ENCODE results near the gene NKX1-1.
"Not testable (repeated sequence)": the region's sequence is repeated elsewhere in the genome, so short reads cannot be mapped to it uniquely, and the experiment has no call there.

NKX1-1 gene

DNA sequence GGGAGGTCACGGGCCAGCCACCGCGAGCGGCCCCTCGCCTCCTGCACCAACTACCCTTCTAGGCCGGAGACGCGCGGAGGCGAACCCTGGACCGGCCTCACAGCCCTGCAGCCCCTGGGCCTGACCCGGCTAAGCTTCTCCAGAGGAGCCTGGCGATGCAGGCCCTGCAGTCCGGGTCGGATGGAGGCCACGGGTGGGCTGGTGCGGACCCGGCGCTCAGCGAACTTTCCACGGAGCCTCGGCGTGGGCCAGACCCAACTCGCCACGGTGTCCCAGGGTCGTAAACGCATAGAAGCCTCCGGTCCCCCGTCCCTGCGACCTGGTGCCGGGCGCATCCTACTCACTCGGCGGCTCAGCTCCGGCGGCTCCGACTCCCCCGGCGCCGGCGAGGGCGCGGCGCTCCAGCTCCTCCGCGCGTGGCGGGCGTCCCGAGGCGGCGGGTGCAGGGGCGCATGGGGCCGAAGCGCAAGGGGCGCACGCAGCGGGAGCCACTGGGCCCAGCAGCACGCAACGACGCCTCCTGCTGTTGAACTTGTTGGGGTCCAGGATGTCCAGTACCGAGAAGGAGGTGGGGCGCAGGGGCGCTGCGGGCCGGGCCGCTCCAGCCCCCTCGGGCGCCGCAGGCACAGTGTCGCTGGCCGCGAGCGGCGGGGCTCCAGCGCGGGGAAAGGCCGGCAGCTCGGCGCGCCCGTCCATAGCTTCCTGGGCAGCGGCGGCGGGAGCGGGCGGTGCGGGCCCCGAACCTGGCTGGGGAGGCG is 427 bp downstream of the NKX1-1 start:
- in situ Hi-C loops (cut with MboI; ENCODE audit: low sequenced_read_pairs), result no loop called here

DNA sequence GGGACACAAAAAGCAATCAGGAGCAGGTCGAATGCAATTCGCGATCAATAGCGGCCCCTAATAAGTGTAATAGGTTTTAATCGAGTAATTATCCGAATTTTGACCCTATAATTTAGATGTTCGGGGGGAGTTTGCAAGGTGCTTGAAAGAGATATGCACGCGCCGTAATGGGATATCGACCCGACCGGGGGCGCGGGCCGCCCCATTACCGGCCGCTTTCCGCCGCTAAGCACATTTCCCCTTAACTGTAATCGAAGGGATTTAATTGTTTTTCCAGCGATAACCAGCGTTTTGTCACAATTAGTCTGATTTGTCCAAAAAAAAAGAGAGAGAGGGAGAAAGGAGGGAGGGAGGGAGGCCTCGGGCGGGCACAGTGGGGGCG is 997 bp downstream of the NKX1-1 start:
- in situ Hi-C loops (cut with MboI; ENCODE audit: low sequenced_read_pairs), result no loop called here

DNA sequence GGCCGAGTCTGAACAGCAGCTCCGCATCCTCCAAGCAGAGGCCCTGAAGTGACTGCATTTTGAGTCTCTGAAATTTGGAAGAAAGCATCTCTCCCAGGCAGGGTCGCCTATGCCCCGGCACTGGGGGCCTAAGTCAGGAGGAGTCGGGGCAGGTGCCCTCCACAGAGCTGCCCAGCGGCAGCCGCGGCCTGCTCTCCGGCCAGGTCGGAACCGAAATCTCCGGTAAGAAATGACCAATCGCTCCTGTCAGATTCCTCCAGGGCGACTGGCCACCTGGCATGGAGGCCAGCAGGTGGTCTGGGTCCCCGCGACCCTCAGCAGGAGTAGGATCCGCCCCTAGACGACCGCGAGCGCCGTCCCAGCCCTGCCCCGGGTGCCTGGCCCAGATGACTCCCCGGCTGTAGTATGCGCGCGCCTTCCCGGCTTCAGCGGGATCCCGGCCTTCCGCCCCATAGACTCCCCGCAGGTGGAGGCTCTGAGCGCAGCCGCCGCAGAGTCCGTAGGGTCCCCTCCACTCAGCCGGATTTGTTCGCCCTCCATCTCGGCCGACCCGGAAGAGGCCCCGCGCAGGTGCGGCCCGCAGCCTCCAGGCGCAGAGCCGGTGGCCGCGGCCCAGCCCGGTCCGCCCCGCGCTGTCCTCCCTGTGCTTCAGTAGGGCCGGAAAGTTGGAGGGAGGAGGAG is 1.5 kb downstream of the NKX1-1 start:
- in situ Hi-C loops (cut with MboI; ENCODE audit: low sequenced_read_pairs), result no loop called here

DNA sequence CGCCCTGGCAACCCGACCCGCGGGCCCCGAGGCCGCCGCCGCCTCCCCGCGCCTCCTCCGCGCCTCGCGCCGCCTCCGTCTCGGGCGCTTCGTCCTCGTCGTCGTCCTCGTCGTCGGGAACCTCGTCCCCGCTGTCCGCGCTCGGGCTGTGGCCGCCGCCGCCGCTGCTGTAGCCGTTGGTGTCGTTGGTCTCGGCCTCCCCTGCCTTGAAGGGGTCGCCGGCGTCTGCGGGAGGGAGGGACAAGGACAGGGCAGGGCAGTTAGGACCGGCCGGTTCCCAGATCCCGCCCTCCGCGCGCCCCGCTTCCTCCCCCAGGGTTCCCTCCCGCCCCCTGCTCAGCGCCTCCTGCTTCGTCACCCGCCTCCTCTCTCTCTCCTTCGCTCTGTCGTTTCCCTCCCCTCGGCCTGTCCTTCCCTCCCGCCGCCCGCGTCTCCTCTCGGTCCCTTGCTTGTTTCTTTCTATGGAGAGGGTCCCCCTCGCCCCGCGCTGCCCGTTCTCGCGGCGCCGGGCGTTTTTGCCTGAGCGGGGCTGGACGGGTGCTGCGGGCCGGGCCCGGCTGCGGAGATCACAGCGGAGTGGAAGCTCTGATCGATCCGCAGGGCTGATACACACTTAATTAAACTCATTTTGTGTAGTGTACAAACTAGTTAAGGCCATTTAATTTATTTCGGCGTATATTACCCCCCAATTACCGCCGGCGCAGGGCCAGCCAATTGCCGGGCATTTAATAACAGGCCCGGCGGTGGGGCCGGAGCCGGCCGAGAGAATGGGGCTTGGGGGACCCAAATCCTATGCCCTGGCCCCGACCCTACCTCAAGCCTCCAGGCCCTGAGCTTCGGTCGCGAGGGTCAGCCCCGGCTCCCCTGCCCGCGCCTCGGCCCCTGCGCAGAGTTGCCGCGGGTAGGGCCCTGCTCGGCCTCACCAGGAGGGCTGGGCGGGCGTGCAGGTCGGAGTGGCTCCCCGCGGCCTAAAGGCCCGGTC is 2.4 kb downstream of the NKX1-1 start:
- in situ Hi-C loops (cut with MboI; ENCODE audit: low sequenced_read_pairs), result no loop called here

DNA sequence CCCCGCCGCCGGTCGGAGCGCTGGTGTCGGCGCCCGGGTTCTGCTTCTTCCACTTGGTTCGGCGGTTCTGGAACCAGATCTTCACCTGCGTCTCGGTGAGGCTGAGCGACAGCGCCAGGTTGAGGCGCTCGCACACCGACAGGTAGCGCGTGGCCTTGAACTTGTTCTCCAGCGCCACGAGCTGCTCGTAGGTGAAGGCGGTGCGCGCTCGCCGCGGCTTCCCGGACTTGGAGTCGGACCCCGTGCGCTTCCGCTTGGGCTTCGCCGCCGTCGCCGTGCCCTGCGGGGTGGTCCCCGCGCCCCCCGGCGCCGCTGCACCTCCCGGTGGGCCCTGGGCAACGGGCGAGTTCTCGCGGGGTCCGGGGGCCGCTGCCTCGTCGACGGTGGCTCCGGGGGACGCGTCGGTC is 3.1 kb downstream of the NKX1-1 start:
- in situ Hi-C loops (cut with MboI; ENCODE audit: low sequenced_read_pairs), result no loop called here

DNA sequence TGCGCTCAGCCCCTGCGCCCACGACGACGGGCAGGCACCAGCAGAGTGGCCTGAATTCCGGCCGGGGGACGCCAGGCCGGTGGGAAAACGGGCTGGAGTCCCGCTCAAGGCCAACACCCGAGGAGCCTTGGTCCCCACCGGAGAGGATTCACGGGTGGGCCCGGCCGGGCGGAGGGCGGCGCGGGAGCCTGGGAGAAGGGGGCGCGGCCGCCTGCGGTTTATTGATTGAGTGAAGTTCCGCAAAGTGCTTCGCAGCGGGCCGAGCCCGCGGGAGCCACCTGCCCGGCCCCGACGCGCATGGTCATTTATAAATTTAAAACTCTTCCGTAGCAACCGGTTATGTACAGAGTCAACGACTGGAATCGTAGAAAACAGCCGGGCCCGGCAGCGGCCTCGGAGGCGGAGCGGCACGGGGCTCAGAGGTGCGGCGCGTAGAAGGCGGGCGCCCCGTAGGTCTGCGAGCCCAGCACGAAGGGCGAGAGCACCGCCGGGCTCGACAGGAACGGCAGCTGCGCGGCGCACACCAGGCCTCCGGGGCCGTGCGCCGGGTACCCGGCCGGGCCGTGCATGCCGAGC is 3.6 kb downstream of the NKX1-1 start:
- in situ Hi-C loops (cut with MboI; ENCODE audit: low sequenced_read_pairs), result no loop called here

DNA sequence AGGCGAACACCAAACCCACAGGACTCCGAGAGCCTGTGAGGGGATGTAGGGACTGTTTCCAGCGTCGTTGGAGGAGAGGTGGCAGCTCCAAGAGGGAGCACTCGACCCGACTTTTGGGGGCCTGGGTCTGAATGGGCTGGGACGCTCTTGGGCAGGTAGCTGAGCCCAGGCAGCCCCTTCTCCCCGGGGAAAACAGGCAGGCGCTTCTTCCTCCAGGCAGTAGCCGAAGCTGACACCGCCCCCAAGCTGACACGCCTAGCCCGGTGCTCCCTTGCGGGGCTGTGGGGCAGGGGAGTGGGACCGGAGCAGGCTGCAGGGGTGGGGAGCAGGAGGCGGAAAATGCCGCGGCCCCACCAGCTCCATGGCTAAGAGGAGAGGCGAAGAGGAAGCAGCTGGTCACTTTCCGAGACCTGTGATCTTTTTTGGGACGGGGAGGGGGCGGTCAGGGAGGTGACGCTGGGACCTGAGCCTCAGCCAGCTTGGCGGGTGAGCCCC is 4.2 kb downstream of the NKX1-1 start:
- in situ Hi-C loops (cut with MboI; ENCODE audit: low sequenced_read_pairs), result no loop called here

DNA sequence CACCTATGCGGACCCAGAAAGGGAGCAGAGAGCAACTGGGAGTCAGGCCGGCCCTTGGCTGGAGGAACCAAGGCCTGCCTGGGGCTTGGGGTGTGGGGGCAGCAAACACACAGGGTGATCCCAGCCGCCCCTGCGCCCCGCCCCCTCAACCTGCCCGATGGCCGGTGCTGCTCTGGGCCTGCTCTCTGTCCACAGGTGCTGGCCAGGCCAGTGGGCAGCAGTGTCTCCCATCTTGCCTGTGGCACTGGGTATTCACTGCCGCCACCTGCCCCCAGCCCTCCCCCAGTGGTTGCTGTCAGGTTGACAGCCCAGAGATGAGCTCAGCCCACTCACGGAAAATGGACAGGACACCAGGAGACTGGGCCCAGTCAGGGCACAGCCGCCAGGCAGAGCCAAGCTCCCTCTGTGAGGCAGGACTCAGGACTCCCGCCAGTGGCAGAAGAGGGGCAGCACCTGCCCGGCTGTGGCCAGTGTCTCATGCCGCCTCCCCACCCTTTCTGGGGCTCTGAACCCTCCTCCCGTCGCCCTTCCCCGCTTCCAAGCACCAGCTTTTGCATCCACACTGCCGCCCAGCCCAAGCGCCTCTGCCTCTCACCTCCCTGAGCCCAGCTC is 4.7 kb downstream of the NKX1-1 start:
- in situ Hi-C loops (cut with MboI; ENCODE audit: low sequenced_read_pairs), result no loop called here

DNA sequence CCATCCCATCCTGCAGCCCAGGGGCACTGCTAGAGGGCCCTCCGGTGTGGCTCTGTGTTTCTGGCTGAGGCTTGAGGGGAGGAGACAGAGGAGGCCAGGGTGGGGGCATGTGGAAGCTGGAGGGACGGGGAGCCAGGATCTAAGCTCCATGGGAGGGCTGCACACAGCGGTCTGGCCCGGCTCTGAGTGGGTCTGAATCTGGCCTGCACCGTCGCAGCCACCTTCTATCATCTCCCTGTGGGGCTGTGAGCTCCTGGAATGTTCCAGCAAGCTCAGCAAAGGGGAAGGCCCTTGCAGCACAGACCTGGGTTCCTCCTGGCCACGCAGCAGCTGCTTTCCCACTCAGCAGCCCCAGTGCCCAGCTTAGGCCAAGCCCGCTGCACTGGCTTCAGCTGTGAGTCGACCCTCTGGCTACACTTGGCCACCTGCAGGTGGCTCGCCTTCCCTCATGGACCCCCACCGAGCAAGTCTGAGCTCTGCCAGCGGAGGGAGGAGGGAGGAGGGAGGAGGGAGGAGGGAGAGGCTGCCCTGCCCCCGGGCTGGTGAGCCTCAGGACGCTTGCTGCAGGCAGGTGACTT is 5.3 kb downstream of the NKX1-1 start:
- in situ Hi-C loops (cut with MboI; ENCODE audit: low sequenced_read_pairs), result no loop called here

DNA sequence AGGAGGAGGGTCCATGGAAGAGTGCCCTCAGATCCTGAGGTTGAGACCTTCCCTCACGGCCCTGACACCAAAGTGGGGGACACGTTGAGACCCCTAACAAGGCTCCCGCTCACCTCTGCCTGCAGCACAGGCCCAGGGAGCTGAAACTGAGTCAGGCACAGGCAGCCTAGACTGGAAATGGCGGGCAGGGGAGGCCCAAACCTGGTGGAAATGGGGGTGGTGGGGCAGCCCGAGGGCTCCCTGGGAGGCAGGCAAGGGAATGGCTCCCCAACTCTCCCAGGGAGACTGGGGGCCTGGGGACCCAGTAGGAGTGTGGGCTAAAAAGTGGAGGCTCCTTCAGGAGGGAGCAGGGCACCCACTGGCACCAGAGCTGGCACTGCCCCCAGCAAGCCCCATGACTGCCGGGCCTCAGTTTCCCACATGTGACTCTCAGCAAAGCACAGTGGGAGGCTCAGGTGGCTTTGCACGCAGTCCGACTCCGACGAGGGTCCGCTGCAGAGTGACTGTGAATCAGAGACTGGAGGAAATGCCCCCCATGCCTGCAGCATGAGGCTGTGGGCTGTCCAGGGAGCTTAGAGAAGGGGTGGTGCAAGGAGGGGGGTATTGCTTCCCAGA is 5.9 kb downstream of the NKX1-1 start:
- in situ Hi-C loops (cut with MboI; ENCODE audit: low sequenced_read_pairs), result no loop called here

DNA sequence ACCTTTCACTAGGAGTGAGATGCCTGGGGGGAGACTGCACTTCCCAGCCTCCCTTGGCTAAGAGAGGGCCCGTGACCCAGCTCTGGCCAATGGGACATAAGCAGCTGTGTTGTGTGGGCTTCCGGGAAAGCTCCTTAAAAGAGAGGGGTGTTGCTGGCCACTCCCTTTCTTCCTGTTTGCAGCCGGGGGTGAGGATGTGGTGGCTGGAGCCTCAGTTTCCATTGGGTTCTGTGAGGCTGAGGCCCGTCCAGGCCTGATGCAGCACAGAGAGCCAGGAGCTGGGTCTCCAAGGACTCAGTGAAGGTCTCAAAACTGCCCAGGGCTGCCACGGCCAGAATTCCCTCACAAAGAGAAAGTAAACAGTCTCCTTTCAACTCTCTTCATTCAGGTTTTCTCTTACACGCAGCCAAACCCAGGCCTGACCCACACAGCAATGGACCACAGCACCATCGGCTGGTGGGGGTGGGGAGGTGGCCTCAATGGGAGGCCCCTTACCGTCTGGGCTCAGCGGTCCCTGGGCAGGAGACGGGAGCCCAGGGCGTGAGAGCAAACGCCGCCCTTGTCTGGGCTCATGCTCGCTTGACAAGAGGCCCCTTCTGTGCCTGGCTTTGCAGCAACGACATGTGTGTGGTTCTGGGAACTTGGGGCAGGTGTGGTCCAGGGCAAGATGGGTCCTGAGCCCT is 6.6 kb downstream of the NKX1-1 start:
- in situ Hi-C loops (cut with MboI; ENCODE audit: low sequenced_read_pairs), result no loop called here

DNA sequence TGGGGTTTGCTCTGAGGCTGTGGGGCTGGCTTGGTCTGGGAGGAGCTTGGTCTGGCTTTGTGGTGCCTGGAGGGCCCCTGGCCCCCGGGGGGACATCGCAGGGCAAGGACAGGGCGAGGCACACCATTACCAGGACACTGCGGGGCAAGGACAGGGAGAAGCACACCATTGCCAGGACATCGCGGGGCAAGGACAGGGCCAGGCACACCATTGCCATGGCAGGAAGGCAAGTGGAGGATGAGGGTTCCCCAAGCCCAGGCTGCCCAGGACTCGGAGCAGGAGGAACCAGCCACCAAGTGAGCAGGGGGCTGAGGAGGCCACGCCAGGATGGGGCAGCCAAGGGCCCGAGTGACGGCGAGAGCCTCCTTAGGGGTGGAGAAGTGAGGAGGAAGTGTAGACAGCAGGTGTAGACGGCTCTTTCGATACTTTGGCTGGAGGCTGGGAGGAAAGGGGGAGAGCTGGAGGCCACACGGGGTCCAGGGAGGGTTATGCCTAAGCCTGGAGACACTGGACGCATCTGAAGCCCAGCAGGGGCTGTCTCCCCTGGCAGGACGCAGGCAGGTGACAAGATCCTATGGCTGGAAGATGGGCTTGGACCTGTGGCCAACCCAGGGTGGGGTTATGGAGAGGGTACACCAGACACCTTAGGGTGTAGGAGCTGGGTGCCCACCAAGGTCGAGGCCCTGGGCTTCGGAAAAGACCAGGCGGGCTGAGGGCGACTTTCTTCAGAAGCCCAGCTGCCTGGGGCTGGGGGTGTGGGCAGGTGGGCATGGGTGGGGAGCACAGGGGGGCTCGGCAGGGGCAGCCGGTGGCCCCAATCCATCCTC is 7.3 kb downstream of the NKX1-1 start:
- in situ Hi-C loops (cut with MboI; ENCODE audit: low sequenced_read_pairs), result no loop called here

DNA sequence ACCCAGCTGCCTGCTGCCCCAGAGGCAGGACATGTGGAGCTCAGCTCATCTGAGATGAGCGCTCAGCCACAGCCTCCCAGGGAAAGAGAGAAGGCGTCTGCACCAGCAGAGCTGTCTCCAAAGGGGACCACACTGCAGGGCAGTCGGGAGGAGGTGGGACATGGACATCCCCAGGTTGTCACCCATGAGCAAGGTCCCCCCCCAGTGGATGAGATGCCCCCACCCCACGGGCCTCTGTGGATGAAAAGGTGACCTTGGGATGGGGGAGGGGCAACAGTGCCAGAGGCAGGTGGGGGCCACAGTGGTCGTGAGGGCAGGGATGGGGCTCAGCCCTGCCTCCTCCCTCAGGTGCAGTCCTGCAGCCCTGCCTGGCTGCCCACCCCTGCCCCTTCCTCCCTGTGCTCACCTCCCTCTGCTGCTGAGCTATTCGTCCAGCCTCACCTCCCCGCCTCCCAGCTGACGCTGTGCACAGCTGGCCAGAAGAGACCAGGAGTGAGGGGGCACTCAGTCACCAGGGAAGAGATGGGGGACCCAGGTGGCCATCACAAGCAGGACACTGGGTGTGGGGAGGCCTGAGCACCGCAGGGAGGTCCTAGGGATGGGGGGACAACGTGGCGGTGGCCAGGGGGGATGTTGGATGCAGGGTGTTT is 9.3 kb downstream of the NKX1-1 start:
- in situ Hi-C loops (cut with MboI; ENCODE audit: low sequenced_read_pairs), result no loop called here

DNA sequence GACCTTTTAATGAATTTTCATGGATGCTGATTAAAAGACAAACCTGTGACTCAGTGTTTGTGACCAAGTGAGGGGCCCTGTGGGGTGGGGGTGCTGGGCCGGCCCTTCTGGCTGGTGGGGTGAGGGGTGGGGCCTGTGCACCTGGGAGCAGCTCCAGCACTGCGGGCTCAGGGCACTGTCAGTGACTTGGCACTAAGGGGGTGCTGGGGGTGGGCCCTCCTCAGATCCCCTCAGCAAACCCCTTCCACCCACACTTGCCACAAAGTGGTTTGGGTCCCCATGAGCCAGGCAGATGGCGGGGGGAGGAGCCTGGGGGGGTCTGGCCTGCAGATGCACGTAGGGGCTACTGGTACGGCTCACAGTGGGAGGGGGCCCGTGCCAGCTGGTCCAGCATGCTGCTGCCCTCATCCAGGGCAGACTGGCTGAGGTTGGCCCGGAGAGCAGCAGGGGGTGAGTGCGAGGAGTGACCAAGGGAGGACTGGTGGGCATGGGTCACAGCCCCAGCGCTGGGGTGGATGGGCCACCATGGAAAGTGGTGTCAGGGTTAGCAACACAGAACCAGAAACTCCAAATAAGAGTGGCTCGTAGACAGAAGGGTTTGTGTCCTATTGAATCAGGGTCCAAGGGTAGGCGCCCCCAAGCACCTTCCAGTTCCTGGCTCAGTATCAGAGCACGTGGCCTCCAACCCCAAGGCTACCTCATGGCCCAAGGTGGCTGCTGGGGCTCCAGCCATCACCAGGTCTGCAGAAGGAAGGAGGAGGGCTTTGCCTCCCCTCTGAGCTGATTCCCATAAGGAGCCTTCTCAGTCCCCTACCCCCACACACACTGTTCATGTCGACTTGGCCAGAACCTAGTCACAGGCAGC is 10.1 kb downstream of the NKX1-1 start:
- in situ Hi-C loops (cut with MboI; ENCODE audit: low sequenced_read_pairs), result no loop called here

DNA sequence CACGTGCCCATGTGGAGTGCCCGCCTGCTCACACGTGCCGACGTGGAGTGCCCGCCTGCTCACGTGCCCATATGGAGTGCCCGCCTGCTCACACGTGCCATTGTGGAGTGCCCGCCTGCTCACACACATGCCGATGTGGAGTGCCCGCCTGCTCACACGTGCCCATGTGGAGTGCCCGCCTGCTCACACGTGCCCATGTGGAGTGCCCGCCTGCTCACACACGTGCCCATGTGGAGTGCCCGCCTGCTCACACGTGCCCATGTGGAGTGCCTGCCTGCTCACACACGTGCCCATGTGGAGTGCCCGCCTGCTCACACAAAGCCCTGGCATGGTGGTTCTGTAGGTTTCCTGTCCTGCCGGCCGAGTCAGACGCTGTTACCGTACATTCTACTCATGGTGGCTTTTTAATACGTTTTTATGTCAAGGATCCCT is 10.8 kb downstream of the NKX1-1 start:
- in situ Hi-C loops (cut with MboI; ENCODE audit: low sequenced_read_pairs), result not testable (repeated sequence)

DNA sequence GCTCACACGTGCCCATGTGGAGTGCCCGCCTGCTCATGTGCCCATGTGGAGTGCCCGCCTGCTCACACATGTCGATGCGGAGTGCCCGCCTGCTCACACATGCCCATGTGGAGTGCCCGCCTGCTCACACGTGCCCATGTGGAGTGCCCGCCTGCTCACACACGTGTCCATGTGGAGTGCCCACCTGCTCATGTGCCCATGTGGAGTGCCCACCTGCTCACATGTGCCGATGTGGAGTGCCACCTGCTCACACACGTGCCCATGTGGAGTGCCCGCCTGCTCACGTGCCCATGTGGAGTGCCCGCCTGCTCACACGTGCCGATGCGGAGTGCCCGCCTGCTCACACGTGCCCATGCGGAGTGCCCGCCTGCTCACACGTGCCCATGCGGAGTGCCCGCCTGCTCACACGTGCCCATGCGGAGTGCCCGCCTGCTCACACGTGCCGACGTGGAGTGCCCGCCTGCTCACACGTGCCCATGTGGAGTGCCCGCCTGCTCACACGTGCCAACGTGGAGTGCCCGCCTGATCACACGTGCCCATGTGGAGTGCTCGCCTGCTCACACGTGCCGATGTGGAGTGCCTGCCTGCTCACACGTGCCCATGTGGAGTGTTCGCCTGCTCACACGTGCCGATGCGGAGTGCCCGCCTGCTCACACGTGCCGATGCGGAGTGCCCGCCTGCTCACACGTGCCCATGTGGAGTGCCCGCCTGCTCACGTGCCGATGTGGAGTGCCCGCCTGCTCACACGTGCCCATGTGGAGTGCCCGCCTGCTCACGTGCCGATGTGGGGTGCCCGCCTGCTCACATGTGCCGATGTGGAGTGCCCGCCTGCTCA is 11.5 kb downstream of the NKX1-1 start:
- in situ Hi-C loops (cut with MboI; ENCODE audit: low sequenced_read_pairs), result not testable (repeated sequence)

All from HL-60/S4 treated with retinoic acid at 250 ng/mL for 4 days and 3 days (cell line).